ENCODE measurements around the gene UGT1A9. TPM values are rescaled to one million over a fixed set of nuclear protein-coding genes. Genes with fewer than 3 reads are reported as not detected.
"Not testable (repeated sequence)": the region's sequence is repeated elsewhere in the genome, so short reads cannot be mapped to it uniquely, and the experiment has no call there.

UGT1A9 gene
- total and polyA plus RNA-seq, 8 donors = 0.73 to 7.0 (median 3.9) TPM; not detected in 5

- 65 to 74% (median 68%) methylated on average over 6 of the region's 6 CpGs for WGBS, 5 donors
- intact Hi-C loops (cut with DNase I; ENCODE audit: low total_unique reads) = no loop called here
- Histone ChIP-seq H3K27ac (no peak overlapping the region), H3K36me3 (no peaks in the 10 kb centered on the region), H3K4me1 (no peaks in the 10 kb centered on the region), H3K4me3 (no peak overlapping the region), H3K9me3 (no peaks in the 10 kb centered on the region), H3K27me3 (no peaks in the 10 kb centered on the region)
- no peak for DNase-seq
- no peak for TF ChIP-seq EP300 (IDR thresholded peaks at IDR 0.05)
- no peak for TF ChIP-seq POLR2A (IDR thresholded peaks at IDR 0.05)
- no peak for TF ChIP-seq CTCF (IDR thresholded peaks at IDR 0.05)
- no peak for TF ChIP-seq POLR2AphosphoS5 (IDR thresholded peaks at IDR 0.05)
Measured at GRCh38 chr2:233654501-233654900, 17.2 kb upstream of the UGT1A9 start.

- intact Hi-C loops (cut with DNase I; ENCODE audit: low total_unique reads) = no loop called here
- no peak for TF ChIP-seq POLR2A (IDR thresholded peaks at IDR 0.05)
- TF ChIP-seq EP300 (IDR thresholded peaks at IDR 0.05) = no peak
- no peak for TF ChIP-seq POLR2AphosphoS5 (IDR thresholded peaks at IDR 0.05)
- no peak for TF ChIP-seq CTCF (IDR thresholded peaks at IDR 0.05)
- 41 to 67% (median 58%) methylated on average over 1 of the region's 1 CpG for WGBS, 5 donors
- H3K4me3 ChIP-seq = no peak overlapping the region
- no peaks in the 10 kb centered on the region for H3K9me3 ChIP-seq
- H3K27ac ChIP-seq = no peak overlapping the region
- H3K27me3 ChIP-seq = no peaks in the 10 kb centered on the region
- no peak for DNase-seq
- no peaks in the 10 kb centered on the region for H3K36me3 ChIP-seq
- no peaks in the 10 kb centered on the region for H3K4me1 ChIP-seq
Measured at GRCh38 chr2:233655043-233655442, 16.7 kb upstream of the UGT1A9 start.

- H3K36me3 ChIP-seq; H3K9me3 ChIP-seq; intact Hi-C loops (cut with DNase I; ENCODE audit: low total_unique reads); H3K4me3 ChIP-seq; H3K27me3 ChIP-seq; H3K4me1 ChIP-seq; H3K27ac ChIP-seq; DNase-seq: not testable (repeated sequence)
- 95 to 97% (median 96%) methylated on average over 3 of the region's 3 CpGs for WGBS, 5 donors
Measured at GRCh38 chr2:233655943-233656342, 15.8 kb upstream of the UGT1A9 start.

GRCh38 chr2:233656443-233656842 is 15.3 kb upstream of the UGT1A9 start:
- no peaks in the 10 kb centered on the region for H3K4me1 ChIP-seq
- no peak for DNase-seq
- H3K36me3 ChIP-seq = no peaks in the 10 kb centered on the region
- H3K27ac ChIP-seq = no peak overlapping the region
- H3K27me3 ChIP-seq = no peaks in the 10 kb centered on the region
- no peak overlapping the region for H3K4me3 ChIP-seq
- no peak for TF ChIP-seq POLR2A (IDR thresholded peaks at IDR 0.05)
- no peak for TF ChIP-seq CTCF (IDR thresholded peaks at IDR 0.05)
- no peak for TF ChIP-seq EP300 (IDR thresholded peaks at IDR 0.05)
- TF ChIP-seq POLR2AphosphoS5 (IDR thresholded peaks at IDR 0.05) = no peak
- WGBS, 5 donors = 64 to 91% (median 78%) methylated on average over 10 of the region's 10 CpGs
- intact Hi-C loops (cut with DNase I; ENCODE audit: low total_unique reads) = no loop called here
- no peaks in the 10 kb centered on the region for H3K9me3 ChIP-seq

- H3K4me3 ChIP-seq = no peak overlapping the region
- H3K27me3 ChIP-seq = no peaks in the 10 kb centered on the region
- no peaks in the 10 kb centered on the region for H3K36me3 ChIP-seq
- no peak overlapping the region for H3K27ac ChIP-seq
- intact Hi-C loops (cut with DNase I; ENCODE audit: low total_unique reads) = no loop called here
- DNase-seq = no peak
- no peak for TF ChIP-seq CTCF (IDR thresholded peaks at IDR 0.05)
- no peak for TF ChIP-seq POLR2AphosphoS5 (IDR thresholded peaks at IDR 0.05)
- no peak for TF ChIP-seq EP300 (IDR thresholded peaks at IDR 0.05)
- TF ChIP-seq POLR2A (IDR thresholded peaks at IDR 0.05) = no peak
- H3K9me3 ChIP-seq = peaks cover 0 to 6% (median 0%) of the 10 kb centered on the region in 4 donors
- H3K4me1 ChIP-seq = no peaks in the 10 kb centered on the region
Measured at GRCh38 chr2:233658610-233659009, 13.1 kb upstream of the UGT1A9 start.

All from stomach (tissue), 9 donors.